Measurements from ENCODE around the gene DOK5.
"Not testable (repeated sequence)": the region's sequence is repeated elsewhere in the genome, so short reads cannot be mapped to it uniquely, and the experiment has no call there.

Gene DOK5

DNA sequence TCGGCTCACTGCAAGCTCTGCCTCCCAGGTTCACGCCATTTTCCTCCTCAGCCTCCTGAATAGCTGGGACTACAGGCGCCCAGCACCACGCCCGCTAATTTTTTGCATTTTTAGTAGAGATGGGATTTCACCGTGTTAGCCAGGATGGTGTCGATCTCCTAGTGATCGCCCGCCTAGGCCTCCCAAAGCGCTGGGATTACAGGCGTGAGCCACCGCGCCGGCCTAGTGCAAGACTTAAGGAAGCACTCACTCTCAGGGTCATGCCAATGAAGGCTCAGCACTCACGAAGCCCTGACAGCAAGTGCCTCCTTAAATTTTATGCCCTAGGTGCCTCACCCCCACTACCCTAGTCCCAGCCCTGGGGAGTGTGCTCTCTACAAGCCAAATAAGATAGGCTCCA lies 4.7 kb upstream of the DOK5 start:
- no peak for DNase-seq (ENCODE audit: low read depth)

DNA sequence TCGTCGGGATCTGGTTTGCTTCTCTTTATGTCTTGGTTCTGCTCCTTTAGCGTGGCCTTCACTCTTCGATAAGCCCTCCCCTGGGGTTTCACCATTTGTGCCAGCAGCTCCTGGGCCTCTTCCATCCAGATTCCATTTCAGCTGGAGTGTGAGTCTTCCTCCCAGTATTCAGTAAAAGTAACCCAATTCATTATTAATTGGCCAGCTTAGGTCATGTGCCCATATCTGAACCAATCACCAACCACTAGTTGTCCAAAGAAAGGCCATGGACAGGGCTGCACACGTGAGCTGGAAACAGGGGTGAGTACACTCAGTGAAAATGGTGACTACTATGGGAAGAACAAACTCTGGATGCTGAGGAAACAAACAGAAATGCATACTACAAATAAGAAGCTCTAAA lies 2.8 kb upstream of the DOK5 start:
- DNase-seq (ENCODE audit: low read depth): no peak

- no peak for DNase-seq (ENCODE audit: low read depth)
Observed at GRCh38 chr20:54473340-54473739, 2.1 kb upstream of the DOK5 start.

- DNase-seq (ENCODE audit: low read depth): no peak
Observed at GRCh38 chr20:54474046-54474445, 1.3 kb upstream of the DOK5 start.

DNA sequence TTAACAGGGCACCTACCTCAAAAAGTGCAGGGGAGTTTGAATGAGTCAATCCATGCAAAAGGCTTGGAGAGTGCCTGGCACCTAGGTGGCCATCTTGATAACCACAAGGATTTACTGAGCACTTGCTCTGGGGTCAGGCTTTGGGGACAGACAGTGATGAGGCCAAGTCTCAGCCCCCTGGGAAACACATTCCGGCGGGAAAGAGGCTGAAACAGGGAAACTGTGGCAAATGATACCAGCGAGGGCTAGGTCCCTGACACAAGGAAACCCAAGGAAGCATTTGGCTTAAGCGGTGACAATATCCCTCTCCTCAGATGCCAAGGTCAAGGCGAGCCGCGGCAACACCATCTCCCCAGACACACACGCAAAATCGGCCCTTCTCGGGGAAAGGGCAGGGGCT lies 527 bp upstream of the DOK5 start:
- DNase-seq (ENCODE audit: low read depth): no peak

GRCh38 chr20:54476169-54477009 lies 996 bp downstream of the DOK5 start:
- no peak for DNase-seq (ENCODE audit: low read depth)

- no peak for DNase-seq (ENCODE audit: low read depth)
Observed at GRCh38 chr20:54477191-54477955, 2.0 kb downstream of the DOK5 start.

DNA sequence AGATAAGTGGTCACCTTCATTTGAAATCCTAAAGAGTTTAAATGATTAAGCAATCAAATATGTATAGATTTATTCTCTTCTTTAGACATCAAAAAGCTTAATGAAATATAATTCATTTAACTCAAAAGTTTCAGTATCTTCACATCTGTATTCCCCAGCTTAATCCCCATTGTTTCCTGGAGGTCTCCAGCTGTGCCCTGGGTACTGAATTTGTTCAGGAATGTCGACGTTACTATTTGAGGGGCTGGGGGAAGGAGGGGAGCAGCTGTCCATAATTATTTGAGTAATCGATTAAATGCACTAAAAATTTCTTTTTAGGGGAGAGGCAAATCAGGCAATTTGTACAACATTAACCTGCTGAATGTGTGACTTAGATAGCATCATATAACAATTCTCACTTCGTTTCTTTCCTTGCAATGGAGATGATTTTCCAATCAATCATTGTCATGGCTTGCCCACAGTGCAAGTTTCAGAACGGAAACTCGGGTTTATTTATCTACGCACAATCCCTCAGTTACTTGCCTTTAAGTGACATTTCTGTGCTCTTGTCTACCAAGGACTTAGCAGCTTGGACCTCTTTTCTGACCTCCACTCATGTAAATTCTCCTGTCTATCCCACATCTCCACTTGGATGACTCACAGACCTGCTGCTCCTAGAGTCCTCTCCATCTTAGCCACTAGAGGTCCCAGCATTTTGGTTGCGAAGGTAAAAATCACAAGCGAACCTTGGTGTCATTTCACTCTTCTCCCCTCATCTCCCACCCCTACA lies 3.9 kb downstream of the DOK5 start:
- no peak for DNase-seq (ENCODE audit: low read depth)

- DNase-seq (ENCODE audit: low read depth): not testable (repeated sequence)
Observed at GRCh38 chr20:54479937-54480336, 4.5 kb downstream of the DOK5 start.

DNA sequence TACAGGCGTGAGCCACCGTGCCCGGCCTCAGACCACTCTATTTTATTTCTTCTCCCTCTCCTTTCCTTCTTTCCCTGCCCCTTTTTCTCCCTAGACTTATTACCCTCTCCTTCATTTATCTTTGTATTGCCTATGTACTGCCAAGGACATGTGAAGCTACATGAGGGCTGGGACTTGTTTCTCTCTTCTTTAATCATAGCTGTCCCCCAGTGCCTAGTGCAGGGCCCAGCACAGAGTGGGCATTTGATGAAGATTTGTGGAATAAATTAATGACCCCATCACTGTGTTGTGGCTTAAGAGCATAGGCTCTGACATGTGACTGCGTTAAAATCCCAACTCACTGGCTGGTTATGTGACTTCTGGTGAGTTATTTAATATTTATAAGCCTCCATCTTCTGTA lies 6.0 kb downstream of the DOK5 start:
- DNase-seq (ENCODE audit: low read depth): no peak

DNA sequence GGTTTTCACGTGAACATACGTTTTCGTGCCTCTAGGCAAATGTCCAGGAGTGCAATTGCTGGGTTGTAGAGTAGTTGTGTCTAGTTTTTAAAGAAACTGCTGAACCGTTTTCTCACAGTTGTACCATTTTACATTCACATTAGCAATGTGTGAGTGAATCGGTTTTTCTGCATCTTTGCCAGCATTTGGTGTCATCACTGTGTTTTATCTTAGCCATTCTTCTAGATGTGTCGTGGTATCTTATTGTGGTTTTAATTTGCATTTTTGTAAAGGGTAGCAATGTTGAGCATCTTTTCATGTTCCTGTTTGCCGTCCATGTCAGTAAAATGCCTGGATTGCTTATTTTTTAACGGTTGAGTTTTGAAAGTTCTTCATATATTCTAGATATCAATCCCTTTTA lies 10.2 kb downstream of the DOK5 start:
- DNase-seq (ENCODE audit: low read depth): no peak

DNA sequence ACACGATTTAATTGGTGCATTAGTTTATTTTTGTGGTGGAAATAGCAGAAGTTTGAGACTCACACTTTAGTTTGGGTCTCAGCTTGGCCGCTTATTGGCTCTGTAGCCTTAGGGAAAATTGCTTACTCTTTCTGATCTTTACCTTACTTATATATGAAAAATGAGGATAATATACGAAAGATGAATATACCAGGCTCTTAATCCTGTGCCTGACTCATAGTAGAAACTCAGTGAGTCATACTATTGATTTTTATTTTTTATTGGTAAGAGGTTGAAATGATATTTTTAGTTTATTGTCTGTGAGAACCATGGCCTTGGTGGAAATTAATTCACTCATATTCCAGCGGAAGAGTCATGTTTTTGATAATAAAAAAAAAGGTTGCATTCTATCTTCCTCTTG lies 11.2 kb downstream of the DOK5 start:
- no peak for DNase-seq (ENCODE audit: low read depth)

DNA sequence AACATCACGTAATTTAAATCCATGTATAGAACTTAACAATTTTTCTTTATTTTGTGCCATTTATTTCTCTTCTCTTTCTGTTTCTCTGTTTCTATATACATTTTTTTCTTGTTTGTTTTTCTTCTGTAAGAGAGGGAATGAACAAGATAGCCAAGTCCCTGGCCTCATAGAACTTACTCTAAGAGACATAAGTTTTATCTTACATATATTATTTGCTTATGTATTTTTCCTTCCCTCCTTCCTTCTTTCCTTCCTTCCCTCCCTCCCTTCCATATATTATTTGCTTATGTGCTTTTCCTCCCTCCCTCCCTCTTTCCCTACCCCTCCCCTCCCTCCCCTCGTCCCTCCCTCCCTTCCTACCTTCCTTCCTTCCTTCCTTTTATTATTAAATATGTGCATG lies 13.0 kb downstream of the DOK5 start:
- DNase-seq (ENCODE audit: low read depth): no peak

- DNase-seq (ENCODE audit: low read depth): no peak
Observed at GRCh38 chr20:54491506-54491905, 16.1 kb downstream of the DOK5 start.

GRCh38 chr20:54494303-54495006 lies 19.1 kb downstream of the DOK5 start:
- no peak for DNase-seq (ENCODE audit: low read depth)

- no peak for DNase-seq (ENCODE audit: low read depth)
Observed at GRCh38 chr20:54497931-54498718, 22.7 kb downstream of the DOK5 start.

DNA sequence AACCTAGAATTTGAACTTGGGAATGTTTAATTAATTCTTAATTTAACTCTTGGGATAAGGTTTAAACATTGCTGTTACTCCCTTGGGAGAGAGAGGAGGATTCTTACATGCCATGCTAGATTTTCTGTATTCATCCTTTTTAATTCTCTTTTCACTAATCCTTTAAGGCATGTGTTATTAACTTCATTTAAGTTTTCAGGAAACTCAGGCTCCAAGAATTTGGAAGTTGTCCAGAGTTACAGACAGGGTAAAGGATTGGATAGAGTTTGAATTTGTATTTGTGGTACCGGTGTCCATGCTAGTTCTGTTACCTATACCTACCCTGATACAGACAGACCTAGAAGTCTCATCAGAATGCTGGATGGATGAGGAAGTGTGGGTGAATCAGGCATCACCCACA lies 23.7 kb downstream of the DOK5 start:
- no peak for DNase-seq (ENCODE audit: low read depth)

GRCh38 chr20:54502179-54502578 lies 26.8 kb downstream of the DOK5 start:
- no peak for DNase-seq (ENCODE audit: low read depth)

- no peak for DNase-seq (ENCODE audit: low read depth)
Observed at GRCh38 chr20:54506643-54507042, 31.2 kb downstream of the DOK5 start.

- DNase-seq (ENCODE audit: low read depth): no peak
Observed at GRCh38 chr20:54510541-54511129, 35.2 kb downstream of the DOK5 start.

DNA sequence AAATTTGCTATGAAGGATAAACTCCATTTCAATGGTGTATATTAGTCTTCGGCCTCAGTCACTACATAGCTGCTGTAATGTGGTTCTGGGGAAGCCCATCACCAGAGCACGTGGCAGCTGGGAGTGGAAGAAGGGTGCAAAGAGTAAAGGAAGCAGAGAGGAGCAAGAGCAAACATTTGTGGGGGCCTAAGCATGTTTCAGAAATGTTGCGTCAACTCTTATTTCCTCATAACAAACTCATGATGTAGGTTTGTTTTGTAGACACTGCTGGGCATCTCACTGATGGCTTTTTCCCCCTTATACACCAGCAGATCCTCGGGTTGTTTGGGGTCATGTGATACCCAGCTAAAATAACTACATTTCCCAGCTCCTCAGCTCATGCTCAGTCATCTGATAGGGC lies 37.3 kb downstream of the DOK5 start:
- no peak for DNase-seq (ENCODE audit: low read depth)
